ENCODE results near the gene IGSF5.

Gene IGSF5

DNA sequence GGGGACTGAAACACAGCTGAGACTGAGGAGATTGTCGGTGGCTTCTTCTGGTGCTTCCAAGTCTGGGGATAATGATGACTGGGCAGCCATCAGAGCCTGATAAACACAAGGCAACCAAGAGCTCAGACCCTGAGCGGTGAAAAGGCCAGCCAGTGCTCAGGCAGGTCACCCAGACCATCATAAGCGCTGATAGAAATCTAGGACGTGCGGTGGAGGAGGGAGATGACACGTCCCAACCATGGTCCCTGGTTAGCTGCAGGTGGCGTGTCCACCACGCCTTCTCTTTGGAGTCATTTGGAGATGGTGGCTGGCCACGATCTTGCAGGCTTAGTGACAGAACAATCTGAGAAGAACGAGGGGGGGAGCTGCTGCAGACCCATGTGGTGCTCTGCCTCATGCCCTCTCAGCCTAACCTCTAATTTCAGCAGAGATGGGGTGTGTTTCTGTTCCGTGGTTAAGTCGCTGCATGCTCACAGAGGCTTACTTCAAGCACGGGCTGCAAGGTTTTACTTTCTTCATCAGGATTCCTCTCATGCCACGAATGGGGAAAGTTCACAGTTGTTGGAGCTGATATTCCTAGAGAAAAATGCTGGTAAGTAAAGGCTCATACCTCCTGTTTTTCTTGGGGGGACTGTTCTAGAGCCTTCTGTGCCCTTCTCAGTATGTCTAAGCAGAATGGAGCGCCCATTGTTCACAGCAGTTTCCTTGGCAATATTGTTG is 17.4 kb upstream of the IGSF5 start:
- TF ChIP-seq, protein P1, sequence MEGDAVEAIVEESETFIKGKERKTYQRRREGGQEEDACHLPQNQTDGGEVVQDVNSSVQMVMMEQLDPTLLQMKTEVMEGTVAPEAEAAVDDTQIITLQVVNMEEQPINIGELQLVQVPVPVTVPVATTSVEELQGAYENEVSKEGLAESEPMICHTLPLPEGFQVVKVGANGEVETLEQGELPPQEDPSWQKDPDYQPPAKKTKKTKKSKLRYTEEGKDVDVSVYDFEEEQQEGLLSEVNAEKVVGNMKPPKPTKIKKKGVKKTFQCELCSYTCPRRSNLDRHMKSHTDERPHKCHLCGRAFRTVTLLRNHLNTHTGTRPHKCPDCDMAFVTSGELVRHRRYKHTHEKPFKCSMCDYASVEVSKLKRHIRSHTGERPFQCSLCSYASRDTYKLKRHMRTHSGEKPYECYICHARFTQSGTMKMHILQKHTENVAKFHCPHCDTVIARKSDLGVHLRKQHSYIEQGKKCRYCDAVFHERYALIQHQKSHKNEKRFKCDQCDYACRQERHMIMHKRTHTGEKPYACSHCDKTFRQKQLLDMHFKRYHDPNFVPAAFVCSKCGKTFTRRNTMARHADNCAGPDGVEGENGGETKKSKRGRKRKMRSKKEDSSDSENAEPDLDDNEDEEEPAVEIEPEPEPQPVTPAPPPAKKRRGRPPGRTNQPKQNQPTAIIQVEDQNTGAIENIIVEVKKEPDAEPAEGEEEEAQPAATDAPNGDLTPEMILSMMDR (IDR thresholded peaks at IDR 0.05; ENCODE audit: low read depth, low read length) = no peak
- Histone ChIP-seq H3K9me3 (ENCODE audit: severe bottlenecking) (no peaks in the 10 kb centered on the region), H3K27me3 (ENCODE audit: insufficient read depth, low read depth, severe bottlenecking) (no peaks in the 10 kb centered on the region), H3K27ac (no peak overlapping the region), H3K36me3 (no peaks in the 10 kb centered on the region), H3K4me3 (ENCODE audit: low read depth, low read length) (no peak overlapping the region)
- no peak for DNase-seq

DNA sequence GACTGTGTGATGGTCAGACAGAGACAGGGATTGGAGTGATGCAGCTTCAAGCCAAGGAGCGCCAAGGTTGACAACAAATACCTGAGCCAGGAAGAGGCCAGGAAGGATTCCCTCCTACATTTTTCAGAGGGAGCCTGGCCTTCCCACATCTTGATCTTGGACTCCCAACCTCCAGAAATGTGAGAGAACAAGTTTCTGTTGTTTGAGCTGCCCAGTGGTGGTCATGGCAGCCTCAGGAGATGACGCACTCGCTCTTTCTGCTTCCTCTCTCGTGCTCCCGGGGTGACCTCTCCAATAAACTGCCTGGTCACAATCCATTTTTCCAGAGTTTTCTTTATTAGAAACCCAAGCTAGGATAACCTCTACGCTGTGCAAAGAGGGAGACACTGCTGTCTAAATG is 16.6 kb upstream of the IGSF5 start:
- H3K27me3 ChIP-seq (ENCODE audit: insufficient read depth, low read depth, severe bottlenecking) = no peaks in the 10 kb centered on the region
- DNase-seq = no peak
- H3K4me3 ChIP-seq (ENCODE audit: low read depth, low read length) = no peak overlapping the region
- no peaks in the 10 kb centered on the region for H3K9me3 ChIP-seq (ENCODE audit: severe bottlenecking)
- no peak overlapping the region for H3K27ac ChIP-seq
- TF ChIP-seq, protein P1 (IDR thresholded peaks at IDR 0.05; ENCODE audit: low read depth, low read length) = no peak
- H3K36me3 ChIP-seq = no peaks in the 10 kb centered on the region

DNA sequence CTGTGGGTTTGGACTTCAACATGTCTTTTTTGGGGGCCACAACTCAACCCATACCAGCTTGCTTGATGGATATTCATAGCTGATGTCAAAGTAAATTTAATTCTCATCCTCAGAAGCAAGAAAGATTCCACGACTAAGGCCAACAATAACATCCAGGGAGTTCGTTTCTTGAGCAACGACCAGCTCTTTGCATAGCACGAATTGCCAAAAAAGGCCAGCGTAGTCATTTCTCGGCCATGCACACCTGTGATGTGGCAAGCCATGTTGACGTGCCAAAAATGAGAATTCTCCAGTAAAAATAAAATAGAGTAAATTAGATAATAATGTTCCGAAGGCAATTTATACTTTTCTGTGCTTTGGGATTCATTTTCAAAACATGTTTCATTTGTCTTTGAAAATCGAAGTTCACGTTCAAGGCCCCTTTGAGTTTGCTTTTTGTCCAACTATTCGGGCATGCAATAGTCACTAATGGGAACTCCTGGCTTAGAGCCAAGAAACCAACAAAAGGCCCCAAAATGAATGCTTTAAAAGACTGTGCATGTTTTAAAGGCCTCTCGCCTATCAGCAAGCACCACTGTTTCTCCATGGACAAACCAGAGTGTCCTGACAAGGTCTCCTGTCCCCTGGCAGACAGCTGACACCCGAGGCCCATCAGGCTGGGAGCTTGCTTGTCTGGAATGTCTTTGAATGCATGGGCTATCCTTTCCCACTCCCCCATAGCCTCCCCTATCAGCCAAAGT is 14.4 kb upstream of the IGSF5 start:
- Histone ChIP-seq H3K9me3 (ENCODE audit: severe bottlenecking) (no peaks in the 10 kb centered on the region), H3K36me3 (no peaks in the 10 kb centered on the region), H3K27me3 (ENCODE audit: insufficient read depth, low read depth, severe bottlenecking) (no peaks in the 10 kb centered on the region), H3K4me3 (ENCODE audit: low read depth, low read length) (no peak overlapping the region), H3K27ac (no peak overlapping the region)
- TF ChIP-seq, protein P1 (IDR thresholded peaks at IDR 0.05; ENCODE audit: low read depth, low read length) = no peak
- DNase-seq = no peak

DNA sequence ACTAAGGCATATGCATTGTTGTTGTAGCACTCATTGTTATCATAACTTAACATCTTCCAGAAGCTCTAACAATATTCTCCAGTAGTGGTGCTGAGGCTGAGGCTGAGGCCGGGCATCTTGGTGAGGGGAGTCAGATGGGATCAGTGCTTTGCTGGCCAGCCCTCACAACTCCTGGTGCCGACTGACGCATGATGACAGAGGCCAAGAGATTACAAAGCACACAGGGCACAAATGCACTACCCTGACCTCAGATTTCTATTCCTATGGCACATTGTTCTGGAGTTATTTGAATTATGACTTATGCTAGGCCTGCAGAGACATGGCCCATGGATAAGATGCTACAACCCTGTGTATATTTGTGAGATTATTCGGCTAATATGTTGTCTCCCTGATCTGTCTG is 8.3 kb upstream of the IGSF5 start:
- Histone ChIP-seq H3K4me3 (ENCODE audit: low read depth, low read length) (no peak overlapping the region), H3K27me3 (ENCODE audit: insufficient read depth, low read depth, severe bottlenecking) (no peaks in the 10 kb centered on the region), H3K36me3 (no peaks in the 10 kb centered on the region), H3K27ac (no peak overlapping the region), H3K9me3 (ENCODE audit: severe bottlenecking) (no peaks in the 10 kb centered on the region)
- TF ChIP-seq, protein P1 (IDR thresholded peaks at IDR 0.05; ENCODE audit: low read depth, low read length) = no peak
- DNase-seq = no peak

DNA sequence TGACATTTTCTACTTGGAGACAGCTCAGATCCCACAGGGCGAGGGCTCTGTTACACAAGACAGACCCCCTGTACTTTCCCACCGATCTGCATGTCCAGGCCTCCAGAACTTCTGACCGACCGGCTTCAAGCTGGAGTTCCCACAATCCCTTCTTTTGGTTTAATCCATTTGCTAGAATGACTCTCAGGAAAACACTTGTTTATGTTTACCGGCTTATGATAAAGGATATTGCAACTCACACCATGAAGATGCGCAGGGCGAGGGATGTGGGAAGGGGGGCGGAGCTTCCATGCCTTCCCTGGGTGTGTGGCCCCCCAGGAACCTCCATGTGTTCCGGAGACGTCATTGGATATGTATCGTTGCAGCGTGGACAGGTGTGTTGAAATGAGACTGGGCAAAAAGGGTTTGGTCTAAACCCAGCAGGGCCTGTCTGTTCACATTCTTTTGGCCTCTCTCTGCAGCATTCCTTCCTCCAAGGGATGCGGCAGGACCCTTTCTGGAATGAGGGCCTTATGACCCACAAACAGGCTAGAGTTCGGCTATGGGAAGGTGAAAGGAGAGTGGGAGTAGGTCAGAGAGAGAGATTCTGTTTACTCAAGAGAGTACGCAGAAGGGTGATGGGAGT is 7.5 kb upstream of the IGSF5 start:
- Histone ChIP-seq H3K27ac (no peak overlapping the region), H3K4me3 (ENCODE audit: low read depth, low read length) (no peak overlapping the region), H3K36me3 (no peaks in the 10 kb centered on the region), H3K27me3 (ENCODE audit: insufficient read depth, low read depth, severe bottlenecking) (no peaks in the 10 kb centered on the region), H3K9me3 (ENCODE audit: severe bottlenecking) (no peaks in the 10 kb centered on the region)
- no peak for DNase-seq
- TF ChIP-seq, protein P1 (IDR thresholded peaks at IDR 0.05; ENCODE audit: low read depth, low read length) = no peak
